Measurements from ENCODE around the gene MFAP2. TPM values are rescaled to one million over a fixed set of nuclear protein-coding genes. Genes with fewer than 3 reads are reported as not detected.

Gene MFAP2
- total RNA-seq, 1 experiment from 2014 or later = 152 TPM

- Histone ChIP-seq H3K56ac (ENCODE audit: insufficient read length, low read depth, low read length) (no peak overlapping the region), H4K8ac (replicated peaks; ENCODE audit: insufficient read length, low read depth, low read length) (no peak overlapping the region), H3K4me1 (ENCODE audit: insufficient read depth, low read length) (no peaks in the 10 kb centered on the region), H3K27me3 (ENCODE audit: insufficient read depth, low read length) (no peaks in the 10 kb centered on the region), H3K18ac (ENCODE audit: insufficient read length, low read depth, low read length) (no peak overlapping the region), H2BK120ac (ENCODE audit: low read depth, low read length, poor library complexity, severe bottlenecking) (no peak overlapping the region), H3K79me1 (ENCODE audit: insufficient read depth, low read depth, low read length, poor library complexity, severe bottlenecking) (no peaks in the 10 kb centered on the region), H4K20me1 (ENCODE audit: control insufficient read depth, insufficient read depth, insufficient read length) (no peaks in the 10 kb centered on the region), H3K23ac (ENCODE audit: insufficient read length, low read depth, low read length) (no peak overlapping the region), H4K91ac (ENCODE audit: insufficient read length, low read depth, low read length) (no peak overlapping the region), H2AFZ (ENCODE audit: low read length) (no peak overlapping the region), H3K4me2 (ENCODE audit: insufficient read depth, insufficient read length, low read length) (no peak overlapping the region), H3K79me2 (ENCODE audit: insufficient read depth, low read length) (no peaks in the 10 kb centered on the region), H2BK5ac (ENCODE audit: insufficient read length, low read length) (no peak overlapping the region), H3K9me3 (ENCODE audit: control insufficient read depth, low read depth, low read length) (no peaks in the 10 kb centered on the region), H3K23me2 (ENCODE audit: insufficient read length, low read depth, low read length, poor library complexity, severe bottlenecking) (no peaks in the 10 kb centered on the region), H2BK12ac (ENCODE audit: insufficient read length, low read depth, low read length) (no peak overlapping the region), H3K14ac (ENCODE audit: insufficient read depth, low read length) (no peak overlapping the region), H2BK15ac (ENCODE audit: low read depth, low read length) (no peak overlapping the region), H4K5ac (ENCODE audit: insufficient read length, low read depth, low read length) (no peak overlapping the region), H3K9ac (ENCODE audit: extremely low read depth, insufficient read length, low read length) (no peak overlapping the region), H3K27ac (ENCODE audit: insufficient read length, low read depth, low read length) (no peak overlapping the region), H3K4ac (ENCODE audit: low read depth, low read length) (no peak overlapping the region), H3T11ph (ENCODE audit: low read length) (no peak overlapping the region), H2AK5ac (ENCODE audit: insufficient read length, low read length) (no peak overlapping the region), H2BK20ac (ENCODE audit: low read depth, low read length, poor library complexity, severe bottlenecking) (no peak overlapping the region)
- Mint-ChIP-seq H3K36me3 (ENCODE audit: insufficient read depth in 1 of 3, low read depth in 3 of 3) (peaks cover 11 to 52% (median 36%) of the 10 kb centered on the region in 3 experiments), H3K9me3 (no peaks in the 10 kb centered on the region), H3K27me3 (ENCODE audit: low read depth) (no peaks in the 10 kb centered on the region), H3K4me1 (peaks cover 12 to 29% of the 10 kb centered on the region in 2 experiments), H3K4me3 (no peak overlapping the region), H3K27ac (peak overlapping the region in 1 of 3 experiments; percentile 72; a peak in 2 of 7 replicates)
- TF ChIP-seq, protein P1, sequence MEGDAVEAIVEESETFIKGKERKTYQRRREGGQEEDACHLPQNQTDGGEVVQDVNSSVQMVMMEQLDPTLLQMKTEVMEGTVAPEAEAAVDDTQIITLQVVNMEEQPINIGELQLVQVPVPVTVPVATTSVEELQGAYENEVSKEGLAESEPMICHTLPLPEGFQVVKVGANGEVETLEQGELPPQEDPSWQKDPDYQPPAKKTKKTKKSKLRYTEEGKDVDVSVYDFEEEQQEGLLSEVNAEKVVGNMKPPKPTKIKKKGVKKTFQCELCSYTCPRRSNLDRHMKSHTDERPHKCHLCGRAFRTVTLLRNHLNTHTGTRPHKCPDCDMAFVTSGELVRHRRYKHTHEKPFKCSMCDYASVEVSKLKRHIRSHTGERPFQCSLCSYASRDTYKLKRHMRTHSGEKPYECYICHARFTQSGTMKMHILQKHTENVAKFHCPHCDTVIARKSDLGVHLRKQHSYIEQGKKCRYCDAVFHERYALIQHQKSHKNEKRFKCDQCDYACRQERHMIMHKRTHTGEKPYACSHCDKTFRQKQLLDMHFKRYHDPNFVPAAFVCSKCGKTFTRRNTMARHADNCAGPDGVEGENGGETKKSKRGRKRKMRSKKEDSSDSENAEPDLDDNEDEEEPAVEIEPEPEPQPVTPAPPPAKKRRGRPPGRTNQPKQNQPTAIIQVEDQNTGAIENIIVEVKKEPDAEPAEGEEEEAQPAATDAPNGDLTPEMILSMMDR (conservative IDR thresholded peaks at IDR 0.05) = no peak
- WGBS (ENCODE audit: extremely low coverage, insufficient read length, low lambda C conversion rate) = no CpG with 5 or more reads among the region's 28 CpGs
- peak; percentile 75 for DNase-seq
Measured at GRCh38 chr1:16971341-16972188, 8.9 kb downstream of the MFAP2 start.

Data from H9 (cell line).